HepG2 (cell line): ENCODE measurements around the gene SGCG.

Experiments used
- CBFB ChIP-seq: sonication (generic); formaldehyde crosslinking; IDR thresholded peaks from 2 replicates; pipeline ENCODE4 v1.4.0; 2020; ENCODE audit warnings: missing genetic modification reagents
- CREM ChIP-seq, 2 experiments: sonication (generic) in 1 of 2; formaldehyde crosslinking in 1 of 2; IDR thresholded peaks; 2 replicates each; pipeline versions ENCODE4 v1.4.0 to v1.6.1; 2016 to 2020; ENCODE audit warnings: antibody characterized with exemption in 1 of 2, mild to moderate bottlenecking in 1 of 2, missing genetic modification reagents in 1 of 2
- EP300 ChIP-seq, 3 experiments: sonication (generic) in 1 of 3; formaldehyde crosslinking in 1 of 3; IDR thresholded peaks; 2 replicates each; pipeline versions ENCODE4 v1.5.1 to v1.6.1; 2011 to 2020; ENCODE audit warnings: low read depth in 2 of 3, low read length in 2 of 3, borderline replicate concordance in 1 of 3, improper control_type of control experiment in 1 of 3, mild to moderate bottlenecking in 1 of 3, missing genetic modification reagents in 1 of 3, moderate library complexity in 1 of 3
- HMG20A ChIP-seq: IDR thresholded peaks from 2 replicates; pipeline ENCODE4 v1.6.1; 2016; ENCODE audit warnings: borderline replicate concordance
- NFKB2 ChIP-seq: sonication (generic); formaldehyde crosslinking; IDR thresholded peaks from 2 replicates; pipeline ENCODE4 v1.4.0; 2020; ENCODE audit warnings: missing genetic modification reagents, borderline replicate concordance
- POLR2A ChIP-seq, 2 experiments: IDR thresholded peaks; 2 replicates each; pipeline ENCODE4 v1.6.1; 2011; ENCODE audit warnings: low read depth in 2 of 2, low read length in 2 of 2, mild to moderate bottlenecking in 1 of 2, moderate library complexity in 1 of 2; ENCODE audit not compliant: insufficient read depth in 1 of 2
- SIN3A ChIP-seq: IDR thresholded peaks from 2 replicates; pipeline ENCODE4 v1.6.1; 2011; ENCODE audit warnings: low read depth, mild to moderate bottlenecking, control low read depth, low read length, borderline replicate concordance
- SMAD9 ChIP-seq: sonication (generic); formaldehyde crosslinking; IDR thresholded peaks from 2 replicates; pipeline ENCODE4 v1.5.1; 2020; ENCODE audit warnings: mild to moderate bottlenecking, missing genetic modification reagents
- TF ChIP-seq, protein P1 (sequence below): sonication (generic); formaldehyde crosslinking; IDR thresholded peaks from 2 replicates; pipeline ENCODE4 v1.5.0; 2020; ENCODE audit warnings: mild to moderate bottlenecking, missing genetic modification reagents, moderate library complexity

GRCh38 chr13:23183292-23183691, 2.5 kb downstream of the SGCG start:
- TF ChIP-seq SMAD9 (CRISPR knock-in tag) (no peak), POLR2A (IDR thresholded peaks at IDR 0.05; ENCODE audit: insufficient read depth in 1 of 2, low read depth in 2 of 2, low read length in 2 of 2) (no peak), NFKB2 (CRISPR knock-in tag) (no peak), SIN3A (no peak), CREM (IDR thresholded peaks at IDR 0.05) (no peak), CREM (CRISPR knock-in tag; IDR thresholded peaks at IDR 0.05) (no peak), CBFB (CRISPR knock-in tag) (no peak), EP300 (IDR thresholded peaks at IDR 0.05; ENCODE audit: low read depth in 2 of 2, low read length in 2 of 2) (no peak), EP300 (CRISPR knock-in tag; IDR thresholded peaks at IDR 0.05; ENCODE audit: borderline replicate concordance) (no peak), HMG20A (CRISPR knock-in tag) (no peak)
- TF ChIP-seq, protein P1, sequence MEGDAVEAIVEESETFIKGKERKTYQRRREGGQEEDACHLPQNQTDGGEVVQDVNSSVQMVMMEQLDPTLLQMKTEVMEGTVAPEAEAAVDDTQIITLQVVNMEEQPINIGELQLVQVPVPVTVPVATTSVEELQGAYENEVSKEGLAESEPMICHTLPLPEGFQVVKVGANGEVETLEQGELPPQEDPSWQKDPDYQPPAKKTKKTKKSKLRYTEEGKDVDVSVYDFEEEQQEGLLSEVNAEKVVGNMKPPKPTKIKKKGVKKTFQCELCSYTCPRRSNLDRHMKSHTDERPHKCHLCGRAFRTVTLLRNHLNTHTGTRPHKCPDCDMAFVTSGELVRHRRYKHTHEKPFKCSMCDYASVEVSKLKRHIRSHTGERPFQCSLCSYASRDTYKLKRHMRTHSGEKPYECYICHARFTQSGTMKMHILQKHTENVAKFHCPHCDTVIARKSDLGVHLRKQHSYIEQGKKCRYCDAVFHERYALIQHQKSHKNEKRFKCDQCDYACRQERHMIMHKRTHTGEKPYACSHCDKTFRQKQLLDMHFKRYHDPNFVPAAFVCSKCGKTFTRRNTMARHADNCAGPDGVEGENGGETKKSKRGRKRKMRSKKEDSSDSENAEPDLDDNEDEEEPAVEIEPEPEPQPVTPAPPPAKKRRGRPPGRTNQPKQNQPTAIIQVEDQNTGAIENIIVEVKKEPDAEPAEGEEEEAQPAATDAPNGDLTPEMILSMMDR (CRISPR knock-in tag), result no peak
